MCF 10A (cell line): ENCODE measurements around the gene ADCK1. TPM values are rescaled to one million over a fixed set of nuclear protein-coding genes. Genes with fewer than 3 reads are reported as not detected.

Experiments used
- BruUV-seq: library from RNA; stranded (reverse); fragments of 400-500 nt; replicated peaks from 2 replicates; lab custom pipeline; 2021; lab: Mats Ljungman, UMichigan
- CTCF ChIA-PET: fragments of 300-600 bp; sonication (Branson Sonifier 250); formaldehyde crosslinking; extraction: SDS; loops from one replicate; lab custom pipeline; 2021; ENCODE audit warnings: antibody characterized with exemption, inconsistent platforms; lab: Yijun Ruan, JAX
- POLR2A ChIA-PET: fragments of 300-600, 350-650 bp; sonication (Branson Sonifier 250); formaldehyde crosslinking; extraction: SDS; loops from one replicate; lab custom pipeline; 2020; ENCODE audit warnings: antibody characterized with exemption, inconsistent platforms; lab: Yijun Ruan, JAX
- DNase-seq: peaks from one replicate; pipeline ENCODE4 v3.0.0-alpha.2; 2018; ENCODE audit not compliant: unreplicated experiment
- H3K27ac Mint-ChIP-seq: one replicate; pipeline ENCODE4 v1.8.0; 2022; ENCODE audit warnings: mild to moderate bottlenecking, low read depth, mixed read lengths; ENCODE audit not compliant: unreplicated experiment
- H3K27me3 Mint-ChIP-seq: one replicate; pipeline ENCODE4 v1.8.0; 2022; ENCODE audit warnings: mixed read lengths; ENCODE audit not compliant: insufficient read depth, unreplicated experiment
- H3K36me3 Mint-ChIP-seq: one replicate; pipeline ENCODE4 v1.8.0; 2022; ENCODE audit warnings: mild to moderate bottlenecking, moderate library complexity, mixed read lengths; ENCODE audit not compliant: insufficient read depth, unreplicated experiment
- H3K4me1 Mint-ChIP-seq: one replicate; pipeline ENCODE4 v1.8.0; 2022; ENCODE audit warnings: mixed read lengths; ENCODE audit not compliant: insufficient read depth, unreplicated experiment
- H3K4me3 Mint-ChIP-seq: one replicate; pipeline ENCODE4 v1.8.0; 2022; ENCODE audit warnings: mild to moderate bottlenecking, moderate library complexity, mixed read lengths; ENCODE audit not compliant: unreplicated experiment
- H3K9me3 Mint-ChIP-seq: one replicate; pipeline ENCODE4 v1.8.0; 2022; ENCODE audit warnings: mixed read lengths; ENCODE audit not compliant: unreplicated experiment
- CTCF ChIP-seq: fragments of 200-600 bp; IDR thresholded peaks from one replicate; pipeline ENCODE4 v1.8.0; 2022; ENCODE audit warnings: antibody characterized with exemption, mild to moderate bottlenecking; ENCODE audit not compliant: unreplicated experiment
- intact Hi-C: fragments of 100-400 bp; cut with micrococcal nuclease; formaldehyde crosslinking; loops from 2 replicates; pipeline ENCODE4 v1.14.1; 2022
- total RNA-seq: library from RNA; stranded (reverse); gene quantifications from 2 replicates; pipeline ENCODE4 v1.2.3, GENCODE V29; 2022

Gene ADCK1
- total RNA-seq, 1 experiment from 2014 or later = 7.0 TPM

GRCh38 chr14:77964586-77964985 is 164.7 kb downstream of the ADCK1 start:
- TF ChIP-seq CTCF = no peak
- Mint-ChIP-seq H3K27me3 (no peaks in the 10 kb centered on the region), H3K27ac (no peak overlapping the region), H3K4me3 (no peak overlapping the region), H3K9me3 (no peaks in the 10 kb centered on the region), H3K36me3 (no peaks in the 10 kb centered on the region), H3K4me1 (no peaks in the 10 kb centered on the region)
- DNase-seq = no peak
- POLR2A ChIA-PET = no interaction called here
- no TSS peak for BruUV-seq
- intact Hi-C loops = no loop called here
- CTCF ChIA-PET = interaction anchor here (0.7 kb wide), 1 partner anchor 203 kb away, joined by 3 read pairs; the partner anchor contains the start of gene SNW1

GRCh38 chr14:77965050-77965449 is 165.1 kb downstream of the ADCK1 start:
- CTCF ChIA-PET = interaction anchor here (0.7 kb wide), 1 partner anchor 204 kb away, joined by 3 read pairs; the partner anchor contains the start of gene SNW1
- TF ChIP-seq CTCF = no peak
- Mint-ChIP-seq H3K36me3 (no peaks in the 10 kb centered on the region), H3K27ac (no peak overlapping the region), H3K4me3 (no peak overlapping the region), H3K4me1 (no peaks in the 10 kb centered on the region), H3K9me3 (no peaks in the 10 kb centered on the region), H3K27me3 (no peaks in the 10 kb centered on the region)
- intact Hi-C loops = no loop called here
- no peak for DNase-seq
- POLR2A ChIA-PET = no interaction called here
- BruUV-seq = no TSS peak

GRCh38 chr14:77965919-77966435 is 166.1 kb downstream of the ADCK1 start:
- BruUV-seq = no TSS peak

GRCh38 chr14:77967110-77967509 is 167.2 kb downstream of the ADCK1 start:
- POLR2A ChIA-PET = no interaction called here
- no peaks in the 10 kb centered on the region for H3K36me3 Mint-ChIP-seq
- peaks cover 6% of the 10 kb centered on the region for H3K4me1 Mint-ChIP-seq
- intact Hi-C loops = no loop called here
- no peak overlapping the region for H3K4me3 Mint-ChIP-seq
- H3K27ac Mint-ChIP-seq = no peak overlapping the region
- no TSS peak for BruUV-seq
- DNase-seq = no peak
- no peaks in the 10 kb centered on the region for H3K27me3 Mint-ChIP-seq
- H3K9me3 Mint-ChIP-seq = no peaks in the 10 kb centered on the region
- CTCF ChIA-PET = interaction anchor here (0.7 to 1.9 kb wide), 2 partner anchors 106 to 881 kb away, joined by 4 to 5 read pairs; no protein-coding TSS in a partner anchor
- no peak for TF ChIP-seq CTCF

More at GRCh38 chr14:77965919-77966435, 166.1 kb downstream of the ADCK1 start:
- no peak for TF ChIP-seq CTCF
- H3K9me3 Mint-ChIP-seq = no peaks in the 10 kb centered on the region
- peak; percentile 9 for DNase-seq
- H3K4me3 Mint-ChIP-seq = no peak overlapping the region
- intact Hi-C loops = no loop called here
- ChIA-PET CTCF (interaction anchor here (0.6 to 1.9 kb wide), 3 partner anchors 38 to 501 kb away, joined by 3 to 5 read pairs (median 3); no protein-coding TSS in a partner anchor), POLR2A (no interaction called here)
- no peaks in the 10 kb centered on the region for H3K36me3 Mint-ChIP-seq
- H3K27me3 Mint-ChIP-seq = no peaks in the 10 kb centered on the region
- no peak overlapping the region for H3K27ac Mint-ChIP-seq
- peaks cover 6% of the 10 kb centered on the region for H3K4me1 Mint-ChIP-seq
